MM.1S (cell line): ENCODE results near the gene MINAR2.

Experiments
- DNase-seq: peaks from one replicate; pipeline ENCODE4 v3.0.0-alpha.2; 2015
- H2AFZ ChIP-seq: fragments of 300-600 bp; sonication (generic); 2 replicates; pipeline ENCODE4 v1.6.0; 2016; ENCODE audit warnings: antibody characterized with exemption, low read length
- H3F3A ChIP-seq: fragments of 300-600 bp; sonication (generic); 2 replicates; pipeline ENCODE4 v1.6.1; 2016; ENCODE audit warnings: mild to moderate bottlenecking, antibody characterized with exemption, low read length, moderate library complexity, mixed read lengths; ENCODE audit not compliant: insufficient read depth
- H3K27ac ChIP-seq: fragments of 300-600 bp; sonication (generic); 2 replicates; pipeline ENCODE4 v1.5.1; 2016; ENCODE audit warnings: mild to moderate bottlenecking, low read length
- H3K27me3 ChIP-seq: fragments of 300-600 bp; sonication (generic); replicated peaks from 2 replicates; pipeline ENCODE4 v1.6.0; 2016; ENCODE audit warnings: low read length; ENCODE audit not compliant: insufficient read depth
- H3K36me3 ChIP-seq: fragments of 300-600 bp; sonication (generic); replicated peaks from 2 replicates; pipeline ENCODE4 v1.6.1; 2016; ENCODE audit warnings: mild to moderate bottlenecking, low read length, mixed read lengths; ENCODE audit not compliant: insufficient read depth
- H3K4me1 ChIP-seq: fragments of 300-600 bp; sonication (generic); 2 replicates; pipeline ENCODE4 v1.6.1; 2016; ENCODE audit warnings: low read length, mixed read lengths
- H3K4me2 ChIP-seq: fragments of 300-600 bp; sonication (generic); 2 replicates; pipeline ENCODE4 v1.6.0; 2016; ENCODE audit warnings: low read depth, low read length
- H3K4me3 ChIP-seq: fragments of 300-600 bp; sonication (generic); 2 replicates; pipeline ENCODE4 v1.5.1; 2016; ENCODE audit warnings: low read length, mixed read lengths
- H3K79me2 ChIP-seq: fragments of 300-600 bp; sonication (generic); 2 replicates; pipeline ENCODE4 v1.6.1; 2016; ENCODE audit warnings: mixed run types, low read length, mixed read lengths
- H3K9ac ChIP-seq: fragments of 300-600 bp; sonication (generic); 2 replicates; pipeline ENCODE4 v1.6.1; 2016; ENCODE audit warnings: low read length, mixed read lengths
- H3K9me2 ChIP-seq: fragments of 300-600 bp; sonication (generic); replicated peaks from 2 replicates; pipeline ENCODE4 v1.6.1; 2016; ENCODE audit warnings: mild to moderate bottlenecking, low read length, mixed read lengths; ENCODE audit not compliant: insufficient read depth
- H3K9me3 ChIP-seq: fragments of 300-600 bp; sonication (generic); replicated peaks from 2 replicates; pipeline ENCODE4 v1.6.1; 2016; ENCODE audit warnings: mild to moderate bottlenecking, low read length, mixed read lengths; ENCODE audit not compliant: insufficient read depth
- H4K20me1 ChIP-seq: fragments of 300-600 bp; sonication (generic); 2 replicates; pipeline ENCODE4 v1.6.1; 2016; ENCODE audit warnings: mild to moderate bottlenecking, low read length, moderate library complexity, mixed read lengths; ENCODE audit not compliant: insufficient read depth
- EZH2 ChIP-seq: fragments of 300-600 bp; sonication (generic); optimal IDR thresholded peaks from 2 replicates; pipeline ENCODE3; 2017; ENCODE audit warnings: low read depth, mild to moderate bottlenecking, antibody characterized with exemption, low read length, mixed read lengths
- EZH2phosphoT487 ChIP-seq: fragments of 300-600 bp; sonication (generic); IDR thresholded peaks from 2 replicates; pipeline ENCODE4 v1.6.1; 2018; ENCODE audit warnings: antibody characterized with exemption, low read length
- TF ChIP-seq, protein P1 (sequence below): fragments of 300-600 bp; sonication (generic); IDR thresholded peaks from 2 replicates; pipeline ENCODE4 v1.5.1; 2016; ENCODE audit warnings: antibody characterized with exemption, low read length, mixed read lengths

Gene MINAR2

DNA sequence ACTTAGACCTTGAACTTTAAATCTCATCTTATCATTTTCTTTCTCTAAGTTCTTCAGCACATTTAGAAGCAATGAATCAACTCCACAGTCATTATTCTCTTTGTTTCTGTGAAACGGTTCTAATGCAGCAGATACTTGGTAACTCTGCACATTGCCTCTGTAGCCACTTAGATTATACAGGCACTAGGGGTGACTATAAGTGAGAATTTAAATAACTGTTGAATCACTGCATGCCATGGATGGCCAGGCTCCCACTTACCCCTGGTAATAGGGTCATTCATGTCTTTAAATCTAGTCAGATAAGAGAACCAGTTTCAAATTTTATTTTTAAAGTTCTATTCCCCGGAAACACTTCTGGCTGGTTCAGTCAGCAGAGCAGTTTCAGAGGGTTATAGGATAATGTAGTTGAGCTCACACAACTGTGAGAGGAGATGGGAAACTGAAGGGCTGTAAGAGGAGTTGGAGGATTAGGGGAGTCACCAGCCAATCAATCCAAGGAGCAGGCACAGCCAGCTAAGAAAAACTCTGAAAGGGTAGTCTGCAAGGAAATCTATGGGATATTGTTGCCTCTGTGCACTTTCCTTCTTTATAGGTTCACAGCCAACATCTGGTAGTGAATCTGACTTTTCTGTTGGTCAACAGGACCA lies 4.2 kb upstream of the MINAR2 start:
- H4K20me1 ChIP-seq = no peaks in the 10 kb centered on the region
- no peak overlapping the region for H3K4me3 ChIP-seq
- H3K27me3 ChIP-seq = no peaks in the 10 kb centered on the region
- no peaks in the 10 kb centered on the region for H3K9me3 ChIP-seq
- DNase-seq = no peak
- no peak overlapping the region for H3K9ac ChIP-seq
- no peak overlapping the region for H3K27ac ChIP-seq
- no peaks in the 10 kb centered on the region for H3K9me2 ChIP-seq
- no peaks in the 10 kb centered on the region for H3K36me3 ChIP-seq
- no peaks in the 10 kb centered on the region for H3K79me2 ChIP-seq
- no peaks in the 10 kb centered on the region for H3F3A ChIP-seq
- no peaks in the 10 kb centered on the region for H3K4me1 ChIP-seq
- TF ChIP-seq EZH2 (no peak), EZH2phosphoT487 (no peak)
- TF ChIP-seq, protein P1, sequence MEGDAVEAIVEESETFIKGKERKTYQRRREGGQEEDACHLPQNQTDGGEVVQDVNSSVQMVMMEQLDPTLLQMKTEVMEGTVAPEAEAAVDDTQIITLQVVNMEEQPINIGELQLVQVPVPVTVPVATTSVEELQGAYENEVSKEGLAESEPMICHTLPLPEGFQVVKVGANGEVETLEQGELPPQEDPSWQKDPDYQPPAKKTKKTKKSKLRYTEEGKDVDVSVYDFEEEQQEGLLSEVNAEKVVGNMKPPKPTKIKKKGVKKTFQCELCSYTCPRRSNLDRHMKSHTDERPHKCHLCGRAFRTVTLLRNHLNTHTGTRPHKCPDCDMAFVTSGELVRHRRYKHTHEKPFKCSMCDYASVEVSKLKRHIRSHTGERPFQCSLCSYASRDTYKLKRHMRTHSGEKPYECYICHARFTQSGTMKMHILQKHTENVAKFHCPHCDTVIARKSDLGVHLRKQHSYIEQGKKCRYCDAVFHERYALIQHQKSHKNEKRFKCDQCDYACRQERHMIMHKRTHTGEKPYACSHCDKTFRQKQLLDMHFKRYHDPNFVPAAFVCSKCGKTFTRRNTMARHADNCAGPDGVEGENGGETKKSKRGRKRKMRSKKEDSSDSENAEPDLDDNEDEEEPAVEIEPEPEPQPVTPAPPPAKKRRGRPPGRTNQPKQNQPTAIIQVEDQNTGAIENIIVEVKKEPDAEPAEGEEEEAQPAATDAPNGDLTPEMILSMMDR = no peak
- H2AFZ ChIP-seq = no peak overlapping the region
- no peak overlapping the region for H3K4me2 ChIP-seq

DNA sequence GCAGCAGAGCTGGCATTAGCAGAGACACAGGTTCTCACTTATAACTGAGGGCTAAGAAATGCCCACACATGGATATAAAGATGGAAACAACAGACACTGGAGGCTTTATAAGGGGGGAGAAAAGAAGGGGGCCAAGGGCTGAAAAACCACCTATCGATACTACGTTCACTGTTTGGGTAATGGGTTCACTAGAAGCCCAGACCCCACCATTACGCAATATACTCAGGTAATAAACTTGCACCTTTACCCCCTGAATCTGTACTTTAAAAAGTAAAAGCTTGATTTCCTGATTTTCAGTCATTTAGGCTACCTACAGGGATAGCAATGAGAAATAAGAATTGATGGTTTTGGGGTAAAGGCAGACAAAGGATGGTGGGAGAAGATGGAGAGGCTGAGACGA lies 1.9 kb upstream of the MINAR2 start:
- H3K4me2 ChIP-seq = no peak overlapping the region
- no peaks in the 10 kb centered on the region for H3F3A ChIP-seq
- no peak overlapping the region for H2AFZ ChIP-seq
- DNase-seq = no peak
- no peaks in the 10 kb centered on the region for H4K20me1 ChIP-seq
- no peaks in the 10 kb centered on the region for H3K4me1 ChIP-seq
- no peak overlapping the region for H3K4me3 ChIP-seq
- H3K9me2 ChIP-seq = no peaks in the 10 kb centered on the region
- H3K36me3 ChIP-seq = no peaks in the 10 kb centered on the region
- H3K79me2 ChIP-seq = no peaks in the 10 kb centered on the region
- no peak overlapping the region for H3K27ac ChIP-seq
- H3K27me3 ChIP-seq = no peaks in the 10 kb centered on the region
- H3K9me3 ChIP-seq = no peaks in the 10 kb centered on the region
- H3K9ac ChIP-seq = no peak overlapping the region
- TF ChIP-seq EZH2phosphoT487 (no peak), EZH2 (no peak)
- TF ChIP-seq, protein P1 = no peak

DNA sequence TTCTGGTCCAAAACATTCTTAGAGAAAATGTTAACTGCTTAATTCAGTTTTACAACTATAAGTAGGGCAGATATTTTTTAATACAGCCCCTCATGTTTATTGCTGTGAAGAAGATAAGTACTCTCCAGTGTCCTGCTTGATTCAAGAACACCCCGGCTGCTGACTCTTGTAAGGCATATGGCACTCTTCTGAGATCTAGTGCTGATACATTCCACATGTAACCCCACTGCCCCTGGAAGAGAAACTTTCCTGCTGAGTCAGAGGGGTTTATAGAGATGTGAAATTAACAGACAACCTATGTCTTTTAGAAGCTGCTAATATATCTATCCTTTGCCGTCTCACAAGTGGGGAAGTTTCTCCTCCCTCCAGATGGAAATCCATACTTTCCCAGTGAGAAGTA lies 1.0 kb upstream of the MINAR2 start:
- H3K9me3 ChIP-seq = no peaks in the 10 kb centered on the region
- no peaks in the 10 kb centered on the region for H3K36me3 ChIP-seq
- no peaks in the 10 kb centered on the region for H3K27me3 ChIP-seq
- DNase-seq = no peak
- no peak overlapping the region for H2AFZ ChIP-seq
- H3K4me1 ChIP-seq = no peaks in the 10 kb centered on the region
- H3K79me2 ChIP-seq = no peaks in the 10 kb centered on the region
- no peak overlapping the region for H3K4me2 ChIP-seq
- no peak overlapping the region for H3K4me3 ChIP-seq
- H3F3A ChIP-seq = no peaks in the 10 kb centered on the region
- TF ChIP-seq EZH2 = no peak
- TF ChIP-seq, protein P1 = no peak
- no peak for TF ChIP-seq EZH2phosphoT487
- no peak overlapping the region for H3K9ac ChIP-seq
- no peaks in the 10 kb centered on the region for H3K9me2 ChIP-seq
- no peaks in the 10 kb centered on the region for H4K20me1 ChIP-seq
- H3K27ac ChIP-seq = no peak overlapping the region
